C4-2B (cell line): ENCODE results near the gene LTBP2.

ENCODE experiments used
- CTCF ChIP-seq: fragments of 450-650 bp; conservative IDR thresholded peaks from 2 replicates; pipeline ENCODE4 v1.5.1; 2017; ENCODE audit warnings: mild to moderate bottlenecking
- ZFX ChIP-seq: fragments of 450-650 bp; IDR thresholded peaks from 2 replicates; pipeline ENCODE4 v1.6.1; 2017

- no peak for TF ChIP-seq CTCF
- TF ChIP-seq ZFX, result no peak
Observed at GRCh38 chr14:74593241-74593953, 18.6 kb downstream of the LTBP2 start.
